GM12878 (cell line): ENCODE results near the gene CALHM3. TPM values are rescaled to one million over a fixed set of nuclear protein-coding genes. Genes with fewer than 3 reads are reported as not detected.
A peak's percentile ranks its signal among the peaks of the same experiment; 100 is the strongest.

Source experiments
- BACH1 ChIP-seq: fragments of 450-650 bp; IDR thresholded peaks from 2 replicates; pipeline ENCODE4 v1.6.1; 2017; ENCODE audit warnings: mild to moderate bottlenecking, borderline replicate concordance
- BCL3 ChIP-seq: IDR thresholded peaks from 2 replicates; pipeline ENCODE4 v1.6.1; 2011; ENCODE audit warnings: borderline replicate concordance, low read depth, mild to moderate bottlenecking, moderate library complexity, low read length; ENCODE audit not compliant: insufficient read depth, poor library complexity, severe bottlenecking
- BRCA1 ChIP-seq: IDR thresholded peaks from 2 replicates; pipeline ENCODE4 v1.6.1; 2011; ENCODE audit warnings: low read depth, low read length, improper control_type of control experiment
- JUNB ChIP-seq: IDR thresholded peaks from 2 replicates; pipeline ENCODE4 v1.6.1; 2016; ENCODE audit warnings: antibody characterized with exemption, mild to moderate bottlenecking
- LARP7 ChIP-seq: fragments of 450-650 bp; IDR thresholded peaks from 2 replicates; pipeline ENCODE4 v1.6.1; 2017; ENCODE audit warnings: mild to moderate bottlenecking
- NFIC ChIP-seq: IDR thresholded peaks from 2 replicates; pipeline ENCODE4 v1.6.1; 2012; ENCODE audit warnings: low read depth, mild to moderate bottlenecking, inconsistent platforms, low read length, moderate library complexity
- NRF1 ChIP-seq: conservative IDR thresholded peaks from 2 replicates; pipeline ENCODE4 v1.6.1; 2011; ENCODE audit warnings: mild to moderate bottlenecking, low read depth, low read length, improper control_type of control experiment
- RBBP5 ChIP-seq: fragments of 200-600 bp; sonication (generic); conservative IDR thresholded peaks from 2 replicates; pipeline ENCODE4 v1.6.1; 2016
- SUZ12 ChIP-seq: fragments of 200-600 bp; sonication (generic); IDR thresholded peaks from one replicate; pipeline ENCODE4 v1.6.1; 2018; ENCODE audit warnings: antibody characterized with exemption, mild to moderate bottlenecking; ENCODE audit not compliant: unreplicated experiment
- ZSCAN29 ChIP-seq: fragments of 450-650 bp; IDR thresholded peaks from 2 replicates; pipeline ENCODE4 v1.6.1; 2017; ENCODE audit warnings: mild to moderate bottlenecking, moderate library complexity
- polyA plus RNA-seq, 11 experiments: library from polyadenylated mRNA; depleted of rRNA in 4 of 11; unstranded in 6 of 11; stranded (reverse) in 5 of 11; fragments of >200 nt; fragmentation: Nextera tagmentation in 4 of 11; fragmentation: Illumina TruSeq in 1 of 11; extraction: Ambion mirVana in 4 of 11; extraction: Trizol in 1 of 11; gene quantifications; 1 replicate in 1 of 11; 2 replicates in 10 of 11; pipeline versions ENCODE4 v1.2.1 to v1.2.3, GENCODE V29; 2011 to 2016; ENCODE audit warnings: inconsistent platforms in 2 of 11, missing spikeins in 2 of 11, low read depth in 1 of 11
- total RNA-seq, 4 experiments: library from RNA; depleted of rRNA in 3 of 4; stranded (reverse); fragments of >200 nt in 3 of 4; fragmentation: Illumina TruSeq in 1 of 4; extraction: Trizol in 1 of 4; gene quantifications; 2 replicates each; pipeline versions ENCODE4 v1.2.1 to v1.2.3, GENCODE V29; 2013 to 2021
- TF ChIP-seq, protein P1 (sequence below): fragments of 450-650 bp; IDR thresholded peaks from 2 replicates; pipeline ENCODE4 v1.6.1; 2016; ENCODE audit warnings: mild to moderate bottlenecking

The CALHM3 gene
- total and polyA plus RNA-seq, 10 of the 15 experiments (the other 5 are each of a cell fraction or from before 2014, with no cell fraction given), result 0.03 to 0.42 (median 0.11) TPM; not detected in 5

DNA sequence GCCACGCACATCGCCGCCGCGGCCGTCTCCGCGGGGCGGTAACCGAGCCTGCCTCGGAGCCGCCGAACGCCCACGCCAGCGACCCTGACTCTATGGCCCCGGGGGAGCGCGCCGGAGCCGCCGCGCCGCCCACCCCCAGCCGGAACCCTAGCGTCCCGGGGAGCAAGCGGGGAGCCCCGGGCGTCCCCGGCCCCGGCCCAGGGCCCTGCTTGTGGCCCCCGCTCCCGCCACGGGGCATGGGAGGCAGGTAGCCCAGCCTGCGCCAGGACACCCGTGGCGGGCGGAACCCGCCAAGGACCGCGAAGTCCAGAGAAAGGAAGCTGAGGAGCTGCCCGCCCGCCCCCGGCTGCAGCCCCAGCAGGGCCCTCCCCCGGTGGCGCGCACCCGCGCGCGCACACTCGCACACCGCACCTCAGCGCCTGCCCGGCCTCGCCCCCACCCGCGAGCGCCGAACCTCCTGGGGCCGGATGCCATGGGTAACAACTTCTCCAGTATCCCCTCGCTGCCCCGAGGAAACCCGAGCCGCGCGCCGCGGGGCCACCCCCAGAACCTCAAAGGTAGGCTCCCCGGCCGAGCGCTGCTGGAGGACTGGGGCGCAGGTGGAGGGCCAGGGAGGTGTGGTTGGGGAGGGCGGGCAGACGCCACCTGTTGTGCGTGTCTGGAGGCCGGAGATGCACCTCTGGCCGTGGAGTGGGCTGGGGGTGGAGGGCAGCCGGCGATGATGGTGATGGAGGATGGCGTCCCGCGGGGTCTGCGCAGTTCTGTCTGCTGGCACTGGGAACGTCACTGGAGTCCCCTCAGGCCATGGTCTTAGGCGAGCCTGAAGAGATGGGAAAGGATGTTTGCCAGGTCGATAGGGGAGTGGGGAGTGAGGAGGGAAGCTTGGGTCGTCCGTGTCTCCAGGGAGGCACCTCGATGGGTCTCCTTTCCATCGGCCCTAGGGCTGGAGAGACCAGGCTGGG lies 15.2 kb upstream of the CALHM3 start (continued):
- TF ChIP-seq NRF1 (no peak), BACH1 (peak; percentile 32; the same call in 1 of the 2 replicates), JUNB (no peak), ZSCAN29 (no peak), NFIC (no peak), BRCA1 (no peak), RBBP5 (no peak), SUZ12 (peak; percentile 82), LARP7 (0 out of 2 replicates have a peak, but pooled peaks have one; percentile 27), BCL3 (no peak)
- TF ChIP-seq, protein P1, sequence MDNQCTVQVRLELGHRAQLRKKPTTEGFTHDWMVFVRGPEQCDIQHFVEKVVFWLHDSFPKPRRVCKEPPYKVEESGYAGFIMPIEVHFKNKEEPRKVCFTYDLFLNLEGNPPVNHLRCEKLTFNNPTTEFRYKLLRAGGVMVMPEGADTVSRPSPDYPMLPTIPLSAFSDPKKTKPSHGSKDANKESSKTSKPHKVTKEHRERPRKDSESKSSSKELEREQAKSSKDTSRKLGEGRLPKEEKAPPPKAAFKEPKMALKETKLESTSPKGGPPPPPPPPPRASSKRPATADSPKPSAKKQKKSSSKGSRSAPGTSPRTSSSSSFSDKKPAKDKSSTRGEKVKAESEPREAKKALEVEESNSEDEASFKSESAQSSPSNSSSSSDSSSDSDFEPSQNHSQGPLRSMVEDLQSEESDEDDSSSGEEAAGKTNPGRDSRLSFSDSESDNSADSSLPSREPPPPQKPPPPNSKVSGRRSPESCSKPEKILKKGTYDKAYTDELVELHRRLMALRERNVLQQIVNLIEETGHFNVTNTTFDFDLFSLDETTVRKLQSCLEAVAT, result no peak
